RWPE1 (cell line): Measurements from ENCODE around the gene DDX23.

Experiments
- CTCF ChIA-PET: fragments of 350-600 bp; sonication (Branson Sonifier 250); formaldehyde crosslinking; extraction: SDS; loops from one replicate; lab custom pipeline; 2021; lab: Yijun Ruan, JAX
- POLR2A ChIA-PET: fragments of 400-600 bp; formaldehyde crosslinking; extraction: SDS; loops from one replicate; lab custom pipeline; 2020; ENCODE audit warnings: antibody characterized with exemption; ENCODE audit not compliant: low non-redundant PET; lab: Yijun Ruan, JAX
- DNase-seq: peaks from one replicate; pipeline ENCODE4 v3.0.0; 2012; ENCODE audit warnings: low spot score
- H3K27ac ChIP-seq: fragments of 450-650 bp; 2 replicates; pipeline ENCODE4 v1.5.1; 2017
- TF ChIP-seq, protein P1 (sequence below): fragments of 450-650 bp; conservative IDR thresholded peaks from 2 replicates; pipeline ENCODE4 v1.5.1; 2017; ENCODE audit warnings: low read depth, mild to moderate bottlenecking

The DDX23 gene

DNA sequence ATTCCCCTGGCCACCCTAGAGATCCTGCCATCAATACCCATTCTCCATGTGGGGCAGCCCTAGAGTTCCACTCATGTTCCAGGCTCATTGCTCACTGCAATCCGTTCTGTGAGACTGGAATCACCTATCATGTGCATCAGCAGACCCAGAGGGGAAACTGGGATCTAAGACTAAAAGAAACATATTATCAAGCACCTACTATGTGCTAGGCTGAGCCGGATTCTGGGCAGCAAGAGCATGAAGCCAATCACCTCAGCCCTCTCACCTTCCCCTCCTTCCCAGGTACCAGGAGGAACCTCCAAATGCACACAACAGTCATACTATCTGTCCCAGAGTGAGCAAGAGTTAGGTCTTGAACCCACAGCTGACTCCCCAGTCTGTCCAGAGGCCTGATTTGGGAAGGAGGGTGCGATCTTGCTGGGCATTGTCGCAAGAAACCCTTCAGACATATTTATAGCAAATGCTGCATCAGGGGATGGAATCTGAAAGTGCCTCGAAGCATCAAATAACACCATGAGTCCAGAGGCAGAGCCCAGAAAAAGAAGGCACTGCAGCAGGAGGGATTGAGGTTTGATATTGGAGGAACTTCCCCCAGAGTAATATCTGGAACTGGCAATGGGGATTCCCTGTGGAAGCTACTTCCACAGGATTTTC lies 40.4 kb downstream of the DDX23 start:
- no peak for DNase-seq
- no peak overlapping the region for H3K27ac ChIP-seq
- CTCF ChIA-PET, result interaction anchor here (1.0 kb wide), 1 partner anchor 166 kb away, joined by 4 read pairs; the partner anchor contains the start of gene WNT1
- TF ChIP-seq, protein P1, sequence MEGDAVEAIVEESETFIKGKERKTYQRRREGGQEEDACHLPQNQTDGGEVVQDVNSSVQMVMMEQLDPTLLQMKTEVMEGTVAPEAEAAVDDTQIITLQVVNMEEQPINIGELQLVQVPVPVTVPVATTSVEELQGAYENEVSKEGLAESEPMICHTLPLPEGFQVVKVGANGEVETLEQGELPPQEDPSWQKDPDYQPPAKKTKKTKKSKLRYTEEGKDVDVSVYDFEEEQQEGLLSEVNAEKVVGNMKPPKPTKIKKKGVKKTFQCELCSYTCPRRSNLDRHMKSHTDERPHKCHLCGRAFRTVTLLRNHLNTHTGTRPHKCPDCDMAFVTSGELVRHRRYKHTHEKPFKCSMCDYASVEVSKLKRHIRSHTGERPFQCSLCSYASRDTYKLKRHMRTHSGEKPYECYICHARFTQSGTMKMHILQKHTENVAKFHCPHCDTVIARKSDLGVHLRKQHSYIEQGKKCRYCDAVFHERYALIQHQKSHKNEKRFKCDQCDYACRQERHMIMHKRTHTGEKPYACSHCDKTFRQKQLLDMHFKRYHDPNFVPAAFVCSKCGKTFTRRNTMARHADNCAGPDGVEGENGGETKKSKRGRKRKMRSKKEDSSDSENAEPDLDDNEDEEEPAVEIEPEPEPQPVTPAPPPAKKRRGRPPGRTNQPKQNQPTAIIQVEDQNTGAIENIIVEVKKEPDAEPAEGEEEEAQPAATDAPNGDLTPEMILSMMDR, result no peak
- POLR2A ChIA-PET, result interaction anchor here (0.6 kb wide), 2 partner anchors 262 to 452 kb away, joined by 3 to 4 read pairs; no protein-coding TSS in a partner anchor

DNA sequence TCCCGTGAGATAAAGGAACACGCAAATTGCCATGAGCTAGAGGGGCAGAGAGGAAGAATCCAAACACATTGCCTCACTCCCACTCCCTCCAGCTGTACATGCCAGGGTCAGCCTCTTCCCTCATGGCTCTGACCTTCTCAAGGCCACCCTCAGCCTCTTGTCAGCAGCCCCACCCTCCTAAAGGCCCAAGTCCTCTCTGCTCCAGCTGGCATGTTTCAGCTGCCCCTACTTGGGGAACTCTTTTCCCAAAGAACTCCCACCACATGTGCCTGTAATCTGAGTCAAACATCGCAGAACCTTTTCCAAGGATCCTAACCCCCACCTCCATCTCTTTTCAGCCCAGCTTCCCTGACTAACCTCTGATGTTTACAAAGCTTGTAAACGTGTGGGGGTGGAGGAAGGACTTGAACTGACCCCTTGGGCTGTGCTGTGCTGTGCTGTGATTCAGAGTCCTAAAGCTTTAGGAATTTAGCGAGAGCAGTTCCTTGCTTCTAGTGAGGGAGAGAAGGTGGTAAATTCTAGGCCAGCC lies 41.0 kb downstream of the DDX23 start:
- POLR2A ChIA-PET, result interaction anchor here (0.6 kb wide), 2 partner anchors 262 to 453 kb away, joined by 3 to 4 read pairs; no protein-coding TSS in a partner anchor
- no peak for DNase-seq
- CTCF ChIA-PET, result no interaction called here
- H3K27ac ChIP-seq, result no peak overlapping the region
- TF ChIP-seq, protein P1, result no peak

DNA sequence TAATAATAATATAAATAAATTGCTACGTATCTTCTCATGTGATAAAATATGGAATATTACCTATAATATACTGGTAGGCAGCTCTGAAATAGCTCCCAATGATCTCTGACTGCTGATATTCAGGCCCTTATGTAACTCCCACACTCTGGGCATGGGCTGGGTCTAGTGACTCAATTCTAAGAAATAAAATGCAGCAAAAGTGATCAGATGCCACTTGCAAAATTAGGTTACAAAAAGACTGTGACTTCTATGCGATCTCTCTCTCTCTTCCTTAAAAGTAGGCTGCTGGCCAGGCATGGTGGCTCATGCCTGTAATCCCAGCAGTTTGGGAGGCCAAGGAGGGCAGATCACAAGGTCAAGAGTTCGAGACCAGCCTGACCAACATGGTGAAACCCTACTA lies 44.0 kb downstream of the DDX23 start:
- DNase-seq, result no peak
- TF ChIP-seq, protein P1, result no peak
- POLR2A ChIA-PET, result no interaction called here
- no peak overlapping the region for H3K27ac ChIP-seq
- CTCF ChIA-PET, result no interaction called here

DNA sequence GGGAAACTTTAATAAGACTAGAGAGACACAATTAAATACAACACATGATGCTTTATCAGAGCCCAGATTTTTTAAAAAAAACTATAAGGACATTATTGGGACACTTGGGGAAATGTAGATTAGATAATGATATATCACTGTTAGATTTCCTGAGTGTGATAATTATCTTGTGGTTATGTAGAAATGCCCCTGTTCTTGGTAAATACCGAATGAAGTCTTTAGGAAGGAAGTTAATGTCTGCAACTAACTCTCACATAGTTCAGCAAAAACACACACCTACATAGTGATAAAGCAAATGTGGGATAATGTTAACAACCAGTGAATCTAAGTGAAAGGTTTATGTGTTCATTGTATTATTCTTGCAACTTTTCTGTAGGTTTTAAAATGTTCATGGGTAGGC lies 48.3 kb downstream of the DDX23 start:
- H3K27ac ChIP-seq, result no peak overlapping the region
- ChIA-PET CTCF (interaction anchor here (0.6 to 1.3 kb wide), 3 partner anchors 11 to 188 kb away, joined by 3 to 4 read pairs (median 3); no protein-coding TSS in a partner anchor), POLR2A (no interaction called here)
- DNase-seq, result no peak
- TF ChIP-seq, protein P1, result no peak

DNA sequence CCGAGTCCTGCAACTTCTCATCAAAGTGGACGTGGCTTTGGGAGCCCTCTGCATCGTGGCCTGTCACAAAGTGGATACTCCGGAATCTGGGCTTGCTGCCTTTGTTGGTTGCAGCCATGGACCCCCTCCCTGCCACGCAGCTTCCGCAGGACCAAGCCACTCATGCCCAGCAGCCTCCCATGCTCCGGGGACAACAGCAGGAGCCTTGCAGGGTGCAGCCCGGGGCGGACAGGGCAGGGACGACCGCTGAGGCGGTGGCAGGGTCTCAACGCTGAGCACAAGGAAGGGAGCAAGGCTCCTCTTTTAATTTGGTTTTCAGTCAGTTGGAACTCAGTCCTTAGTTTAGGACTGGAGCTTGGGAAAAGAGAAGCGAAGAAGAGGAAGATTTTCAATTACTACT lies 51.0 kb downstream of the DDX23 start:
- CTCF ChIA-PET, result interaction anchor here (0.5 to 0.7 kb wide), 4 partner anchors 10 to 187 kb away, joined by 3 to 5 read pairs (median 4); no protein-coding TSS in a partner anchor
- no peak for DNase-seq
- no peak overlapping the region for H3K27ac ChIP-seq
- TF ChIP-seq, protein P1, result no peak
- POLR2A ChIA-PET, result no interaction called here

DNA sequence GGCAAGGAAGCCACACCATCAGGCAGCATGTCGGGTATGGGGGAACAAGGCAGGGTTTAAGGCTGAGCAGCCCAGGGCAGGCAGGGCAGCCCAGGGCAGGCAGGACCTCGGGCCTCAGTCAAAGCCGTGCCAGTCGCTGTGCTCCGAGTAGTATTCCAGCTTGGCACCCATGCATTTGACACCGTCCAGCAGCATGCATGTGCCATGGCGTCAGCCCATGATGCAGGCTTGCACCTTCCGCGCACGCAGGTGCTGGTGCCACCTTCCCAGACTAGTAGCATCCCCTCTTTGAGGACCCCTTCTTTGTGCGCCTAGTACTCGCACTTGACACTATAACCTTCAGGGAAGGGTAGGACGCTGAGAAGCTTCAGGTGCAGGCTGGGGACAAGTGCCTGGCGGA lies 51.5 kb downstream of the DDX23 start:
- TF ChIP-seq, protein P1, result no peak
- DNase-seq, result no peak
- no peak overlapping the region for H3K27ac ChIP-seq
- CTCF ChIA-PET, result interaction anchor here (0.7 kb wide), 1 partner anchor 175 kb away, joined by 4 read pairs; no protein-coding TSS in a partner anchor
- POLR2A ChIA-PET, result no interaction called here
